ENCODE measurements around the gene LARP4B.

Gene LARP4B

DNA sequence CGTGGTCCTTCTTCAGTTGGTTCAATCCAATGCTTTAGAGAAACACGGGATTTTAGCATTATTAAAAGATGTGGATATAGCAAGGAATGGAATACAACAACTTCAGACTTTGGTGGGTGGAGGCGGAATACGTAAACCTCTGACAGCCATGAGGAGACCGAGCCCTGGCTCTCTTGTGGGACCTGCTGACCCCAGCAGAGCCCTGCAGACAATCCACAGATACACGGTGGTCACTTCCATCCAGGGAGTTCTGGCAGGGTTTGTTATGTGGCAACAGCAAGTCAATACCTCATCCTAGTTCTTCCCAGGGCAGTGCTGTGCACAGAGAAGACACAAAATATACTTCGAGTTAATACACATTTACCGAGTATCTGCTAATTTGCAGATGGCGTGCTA lies 123.5 kb downstream of the LARP4B start:
- no peaks in the 10 kb centered on the region for H3K4me1 ChIP-seq (ENCODE audit: control insufficient read depth, insufficient read depth, low read length)
- no peak overlapping the region for H3K4me3 ChIP-seq (ENCODE audit: low read depth, low read length)
- CTCF ChIA-PET: no interaction called here
- peaks cover 4 to 75% of the 10 kb centered on the region in 2 experiments; a peak in 2 of 3 replicates for H3K36me3 ChIP-seq (ENCODE audit: control insufficient read depth in 2 of 2, insufficient read depth in 1 of 2, low read length in 2 of 2)
- no peak overlapping the region for H3K27ac ChIP-seq (ENCODE audit: extremely low read depth, low read depth, low read length)
- H3K9me3 ChIP-seq (ENCODE audit: control insufficient read depth, insufficient read depth, low read depth, low read length): no peaks in the 10 kb centered on the region
- TF ChIP-seq ZNF140 (tag by site-specific recombination; IDR thresholded peaks at IDR 0.05) (no peak), ZNF701 (tag by site-specific recombination; IDR thresholded peaks at IDR 0.05) (no peak), ZNF530 (tag by site-specific recombination; IDR thresholded peaks at IDR 0.05; ENCODE audit: low read depth) (no peak), ZNF23 (tag by site-specific recombination; IDR thresholded peaks at IDR 0.05; ENCODE audit: borderline replicate concordance) (no peak), ZNF404 (tag by site-specific recombination; IDR thresholded peaks at IDR 0.05) (no peak), ZNF449 (tag by site-specific recombination; IDR thresholded peaks at IDR 0.05) (no peak), GFI1B (tag by site-specific recombination; IDR thresholded peaks at IDR 0.05) (no peak)
- TF ChIP-seq, protein P1, sequence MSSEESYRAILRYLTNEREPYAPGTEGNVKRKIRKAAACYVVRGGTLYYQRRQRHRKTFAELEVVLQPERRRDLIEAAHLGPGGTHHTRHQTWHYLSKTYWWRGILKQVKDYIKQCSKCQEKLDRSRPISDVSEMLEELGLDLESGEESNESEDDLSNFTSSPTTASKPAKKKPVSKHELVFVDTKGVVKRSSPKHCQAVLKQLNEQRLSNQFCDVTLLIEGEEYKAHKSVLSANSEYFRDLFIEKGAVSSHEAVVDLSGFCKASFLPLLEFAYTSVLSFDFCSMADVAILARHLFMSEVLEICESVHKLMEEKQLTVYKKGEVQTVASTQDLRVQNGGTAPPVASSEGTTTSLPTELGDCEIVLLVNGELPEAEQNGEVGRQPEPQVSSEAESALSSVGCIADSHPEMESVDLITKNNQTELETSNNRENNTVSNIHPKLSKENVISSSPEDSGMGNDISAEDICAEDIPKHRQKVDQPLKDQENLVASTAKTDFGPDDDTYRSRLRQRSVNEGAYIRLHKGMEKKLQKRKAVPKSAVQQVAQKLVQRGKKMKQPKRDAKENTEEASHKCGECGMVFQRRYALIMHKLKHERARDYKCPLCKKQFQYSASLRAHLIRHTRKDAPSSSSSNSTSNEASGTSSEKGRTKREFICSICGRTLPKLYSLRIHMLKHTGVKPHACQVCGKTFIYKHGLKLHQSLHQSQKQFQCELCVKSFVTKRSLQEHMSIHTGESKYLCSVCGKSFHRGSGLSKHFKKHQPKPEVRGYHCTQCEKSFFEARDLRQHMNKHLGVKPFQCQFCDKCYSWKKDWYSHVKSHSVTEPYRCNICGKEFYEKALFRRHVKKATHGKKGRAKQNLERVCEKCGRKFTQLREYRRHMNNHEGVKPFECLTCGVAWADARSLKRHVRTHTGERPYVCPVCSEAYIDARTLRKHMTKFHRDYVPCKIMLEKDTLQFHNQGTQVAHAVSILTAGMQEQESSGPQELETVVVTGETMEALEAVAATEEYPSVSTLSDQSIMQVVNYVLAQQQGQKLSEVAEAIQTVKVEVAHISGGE (tag by site-specific recombination; conservative IDR thresholded peaks at IDR 0.05; ENCODE audit: low read depth): no peak
- POLR2A ChIA-PET: no interaction called here

GRCh38 chr10:807163-807957 lies 124.1 kb downstream of the LARP4B start:
- Histone ChIP-seq H3K4me1 (ENCODE audit: control insufficient read depth, insufficient read depth, low read length) (no peaks in the 10 kb centered on the region), H3K36me3 (ENCODE audit: control insufficient read depth in 2 of 2, insufficient read depth in 1 of 2, low read length in 2 of 2) (peaks cover 4 to 69% of the 10 kb centered on the region in 2 experiments; a peak in 2 of 3 replicates), H3K9me3 (ENCODE audit: control insufficient read depth, insufficient read depth, low read depth, low read length) (no peaks in the 10 kb centered on the region), H3K27ac (ENCODE audit: extremely low read depth, low read depth, low read length) (no peak overlapping the region), H3K4me3 (ENCODE audit: low read depth, low read length) (no peak overlapping the region)
- TF ChIP-seq ATF2 (tag by site-specific recombination; IDR thresholded peaks at IDR 0.05; ENCODE audit: low read depth): no peak
- no peak for TF ChIP-seq ZNF704 (tag by site-specific recombination; IDR thresholded peaks at IDR 0.05)
- TF ChIP-seq GLI4 (tag by site-specific recombination; IDR thresholded peaks at IDR 0.05): no peak
- TF ChIP-seq, protein P2, sequence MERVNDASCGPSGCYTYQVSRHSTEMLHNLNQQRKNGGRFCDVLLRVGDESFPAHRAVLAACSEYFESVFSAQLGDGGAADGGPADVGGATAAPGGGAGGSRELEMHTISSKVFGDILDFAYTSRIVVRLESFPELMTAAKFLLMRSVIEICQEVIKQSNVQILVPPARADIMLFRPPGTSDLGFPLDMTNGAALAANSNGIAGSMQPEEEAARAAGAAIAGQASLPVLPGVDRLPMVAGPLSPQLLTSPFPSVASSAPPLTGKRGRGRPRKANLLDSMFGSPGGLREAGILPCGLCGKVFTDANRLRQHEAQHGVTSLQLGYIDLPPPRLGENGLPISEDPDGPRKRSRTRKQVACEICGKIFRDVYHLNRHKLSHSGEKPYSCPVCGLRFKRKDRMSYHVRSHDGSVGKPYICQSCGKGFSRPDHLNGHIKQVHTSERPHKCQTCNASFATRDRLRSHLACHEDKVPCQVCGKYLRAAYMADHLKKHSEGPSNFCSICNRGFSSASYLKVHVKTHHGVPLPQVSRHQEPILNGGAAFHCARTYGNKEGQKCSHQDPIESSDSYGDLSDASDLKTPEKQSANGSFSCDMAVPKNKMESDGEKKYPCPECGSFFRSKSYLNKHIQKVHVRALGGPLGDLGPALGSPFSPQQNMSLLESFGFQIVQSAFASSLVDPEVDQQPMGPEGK (tag by site-specific recombination; IDR thresholded peaks at IDR 0.05): no peak
- no peak for TF ChIP-seq ZNF639 (tag by site-specific recombination; IDR thresholded peaks at IDR 0.05)
- no peak for TF ChIP-seq REPIN1 (tag by site-specific recombination; IDR thresholded peaks at IDR 0.05; ENCODE audit: low read depth)
- no peak for TF ChIP-seq ZNF335 (tag by site-specific recombination; conservative IDR thresholded peaks at IDR 0.05)
- ChIA-PET POLR2A (no interaction called here), CTCF (no interaction called here)
